Neural crest cell (in vitro differentiated cells): ENCODE measurements around the gene TRIM2. TPM values are rescaled to one million over a fixed set of nuclear protein-coding genes. Genes with fewer than 3 reads are reported as not detected.
A peak's percentile ranks its signal among the peaks of the same experiment; 100 is the strongest.

Experiments used
- DNase-seq: peaks from one replicate; pipeline ENCODE4 v3.0.0; 2021; ENCODE audit warnings: low read depth, mixed read lengths, low spot score
- H3K27ac Mint-ChIP-seq: one replicate; pipeline ENCODE4 v1.8.0; 2021; ENCODE audit warnings: mild to moderate bottlenecking, mixed read lengths; ENCODE audit not compliant: unreplicated experiment
- H3K27me3 Mint-ChIP-seq: 2 replicates; pipeline ENCODE4 v1.8.0; 2021; ENCODE audit warnings: low read depth, mild to moderate bottlenecking, mixed read lengths
- H3K36me3 Mint-ChIP-seq: 2 replicates; pipeline ENCODE4 v1.8.0; 2021; ENCODE audit warnings: low read depth, mild to moderate bottlenecking, mixed read lengths
- H3K4me1 Mint-ChIP-seq: 2 replicates; pipeline ENCODE4 v1.8.0; 2021; ENCODE audit warnings: mixed read lengths
- H3K4me3 Mint-ChIP-seq: one replicate; pipeline ENCODE4 v1.8.0; 2021; ENCODE audit warnings: mild to moderate bottlenecking, mixed read lengths
- H3K9me3 Mint-ChIP-seq: 2 replicates; pipeline ENCODE4 v1.8.0; 2021; ENCODE audit warnings: mixed read lengths
- total RNA-seq: library from RNA; stranded (reverse); gene quantifications from 2 replicates; pipeline ENCODE4 v1.2.1, GENCODE V29; 2021
- TF ChIP-seq, protein P1 (sequence below): fragments of 200-600 bp; sonication (generic); conservative IDR thresholded peaks from 2 replicates; pipeline ENCODE4 v1.5.0; 2021; ENCODE audit warnings: antibody characterized with exemption, mild to moderate bottlenecking

The TRIM2 gene
- total RNA-seq, 1 donor from 2014 or later: 105 TPM

GRCh38 chr4:153228512-153229140 is 24.4 kb downstream of the TRIM2 start:
- Mint-ChIP-seq H3K9me3 (no peaks in the 10 kb centered on the region), H3K27me3 (no peaks in the 10 kb centered on the region), H3K4me1 (peaks cover 71% of the 10 kb centered on the region), H3K36me3 (peaks cover 13% of the 10 kb centered on the region), H3K27ac (no peak overlapping the region), H3K4me3 (peak overlapping the region; percentile 32)
- TF ChIP-seq, protein P1, sequence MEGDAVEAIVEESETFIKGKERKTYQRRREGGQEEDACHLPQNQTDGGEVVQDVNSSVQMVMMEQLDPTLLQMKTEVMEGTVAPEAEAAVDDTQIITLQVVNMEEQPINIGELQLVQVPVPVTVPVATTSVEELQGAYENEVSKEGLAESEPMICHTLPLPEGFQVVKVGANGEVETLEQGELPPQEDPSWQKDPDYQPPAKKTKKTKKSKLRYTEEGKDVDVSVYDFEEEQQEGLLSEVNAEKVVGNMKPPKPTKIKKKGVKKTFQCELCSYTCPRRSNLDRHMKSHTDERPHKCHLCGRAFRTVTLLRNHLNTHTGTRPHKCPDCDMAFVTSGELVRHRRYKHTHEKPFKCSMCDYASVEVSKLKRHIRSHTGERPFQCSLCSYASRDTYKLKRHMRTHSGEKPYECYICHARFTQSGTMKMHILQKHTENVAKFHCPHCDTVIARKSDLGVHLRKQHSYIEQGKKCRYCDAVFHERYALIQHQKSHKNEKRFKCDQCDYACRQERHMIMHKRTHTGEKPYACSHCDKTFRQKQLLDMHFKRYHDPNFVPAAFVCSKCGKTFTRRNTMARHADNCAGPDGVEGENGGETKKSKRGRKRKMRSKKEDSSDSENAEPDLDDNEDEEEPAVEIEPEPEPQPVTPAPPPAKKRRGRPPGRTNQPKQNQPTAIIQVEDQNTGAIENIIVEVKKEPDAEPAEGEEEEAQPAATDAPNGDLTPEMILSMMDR: no peak
- DNase-seq: no peak

DNA sequence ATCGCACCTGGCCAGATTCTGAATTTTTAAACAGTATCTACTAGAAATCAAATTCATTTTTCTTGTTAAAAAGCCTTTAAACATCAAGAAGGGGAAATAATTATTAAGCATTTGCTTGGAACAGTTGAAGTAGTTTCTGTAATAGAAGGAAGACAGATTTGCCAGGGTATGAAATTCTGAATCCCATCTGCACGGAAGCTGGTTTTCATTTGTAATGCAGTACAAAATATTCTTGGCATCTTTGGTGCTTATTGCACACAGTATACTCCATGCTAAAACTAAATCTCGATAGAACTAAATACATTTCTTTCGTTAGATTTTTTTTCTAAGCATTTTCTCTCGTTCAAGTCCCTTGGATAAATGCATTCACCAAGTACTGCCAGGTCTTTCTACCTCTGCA is 25.3 kb downstream of the TRIM2 start:
- H3K36me3 Mint-ChIP-seq: peaks cover 5% of the 10 kb centered on the region
- H3K4me1 Mint-ChIP-seq: peaks cover 68% of the 10 kb centered on the region
- no peak overlapping the region for H3K4me3 Mint-ChIP-seq
- no peaks in the 10 kb centered on the region for H3K27me3 Mint-ChIP-seq
- no peak for DNase-seq
- no peak overlapping the region for H3K27ac Mint-ChIP-seq
- TF ChIP-seq, protein P1: no peak
- H3K9me3 Mint-ChIP-seq: no peaks in the 10 kb centered on the region

GRCh38 chr4:153232768-153233167 is 28.5 kb downstream of the TRIM2 start:
- Mint-ChIP-seq H3K36me3 (peaks cover 3% of the 10 kb centered on the region), H3K9me3 (no peaks in the 10 kb centered on the region), H3K27me3 (no peaks in the 10 kb centered on the region), H3K4me1 (peaks cover 52% of the 10 kb centered on the region), H3K4me3 (no peak overlapping the region), H3K27ac (no peak overlapping the region)
- no peak for DNase-seq
- TF ChIP-seq, protein P1: peak; percentile 46

- DNase-seq: no peak
- peaks cover 6% of the 10 kb centered on the region for H3K36me3 Mint-ChIP-seq
- no peak overlapping the region for H3K4me3 Mint-ChIP-seq
- peaks cover 41% of the 10 kb centered on the region for H3K4me1 Mint-ChIP-seq
- H3K27ac Mint-ChIP-seq: peak overlapping the region; percentile 13
- H3K27me3 Mint-ChIP-seq: no peaks in the 10 kb centered on the region
- no peaks in the 10 kb centered on the region for H3K9me3 Mint-ChIP-seq
- TF ChIP-seq, protein P1: no peak
These were observed 29.6 kb downstream of the TRIM2 start for GRCh38 chr4:153233761-153234371.

- H3K4me3 Mint-ChIP-seq: no peak overlapping the region
- H3K27me3 Mint-ChIP-seq: no peaks in the 10 kb centered on the region
- H3K9me3 Mint-ChIP-seq: no peaks in the 10 kb centered on the region
- H3K27ac Mint-ChIP-seq: no peak overlapping the region
- DNase-seq: no peak
- TF ChIP-seq, protein P1: no peak
- peaks cover 6% of the 10 kb centered on the region for H3K36me3 Mint-ChIP-seq
- H3K4me1 Mint-ChIP-seq: peaks cover 41% of the 10 kb centered on the region
These were observed 30.6 kb downstream of the TRIM2 start for GRCh38 chr4:153234885-153235284.
